ENCODE data around the gene SESN1.
"Not testable (repeated sequence)": the region's sequence is repeated elsewhere in the genome, so short reads cannot be mapped to it uniquely, and the experiment has no call there.

SESN1 gene

GRCh38 chr6:109112663-109113062 is 18.0 kb upstream of the SESN1 start:
- H3K9me3 ChIP-seq (ENCODE audit: control extremely low read depth in 1 of 5, control insufficient read depth in 4 of 5, insufficient read depth in 2 of 5, low read depth in 1 of 5, low read length in 4 of 5); H3K4me3 ChIP-seq (ENCODE audit: control insufficient read depth in 1 of 7, extremely low read depth in 1 of 7, insufficient read depth in 4 of 7, low read depth in 2 of 7, low read length in 6 of 7); H3K27ac ChIP-seq (ENCODE audit: insufficient read depth in 1 of 2, low read depth in 1 of 2, low read length in 2 of 2, poor library complexity in 1 of 2, severe bottlenecking in 2 of 2); H3K36me3 ChIP-seq (ENCODE audit: control insufficient read depth in 4 of 4, insufficient read depth in 4 of 4, low read length in 3 of 4); H3K27me3 ChIP-seq (replicated peaks in 2 of 5; ENCODE audit: control insufficient read depth in 4 of 5, insufficient read depth in 5 of 5, low read length in 4 of 5); POLR2A ChIA-PET; H3K4me1 ChIP-seq (ENCODE audit: control extremely low read depth in 1 of 4, control insufficient read depth in 4 of 4, insufficient read depth in 4 of 4, low read length in 3 of 4); DNase-seq; CTCF ChIA-PET: not testable (repeated sequence)
- 100% methylated on average over 1 of the region's 3 CpGs for WGBS (ENCODE audit: insufficient coverage)

GRCh38 chr6:109109663-109110062 is 15.0 kb upstream of the SESN1 start:
- H3K27me3 ChIP-seq (replicated peaks in 2 of 5; ENCODE audit: control insufficient read depth in 4 of 5, insufficient read depth in 5 of 5, low read length in 4 of 5); H3K4me1 ChIP-seq (ENCODE audit: control extremely low read depth in 1 of 4, control insufficient read depth in 4 of 4, insufficient read depth in 4 of 4, low read length in 3 of 4); H3K36me3 ChIP-seq (ENCODE audit: control insufficient read depth in 4 of 4, insufficient read depth in 4 of 4, low read length in 3 of 4); H3K27ac ChIP-seq (ENCODE audit: insufficient read depth in 1 of 2, low read depth in 1 of 2, low read length in 2 of 2, poor library complexity in 1 of 2, severe bottlenecking in 2 of 2); H3K9me3 ChIP-seq (ENCODE audit: control extremely low read depth in 1 of 5, control insufficient read depth in 4 of 5, insufficient read depth in 2 of 5, low read depth in 1 of 5, low read length in 4 of 5); POLR2A ChIA-PET; CTCF ChIA-PET; H3K4me3 ChIP-seq (ENCODE audit: control insufficient read depth in 1 of 7, extremely low read depth in 1 of 7, insufficient read depth in 4 of 7, low read depth in 2 of 7, low read length in 6 of 7); DNase-seq: not testable (repeated sequence)
- WGBS (ENCODE audit: insufficient coverage) = 80% methylated on average over 1 of the region's 8 CpGs

DNA sequence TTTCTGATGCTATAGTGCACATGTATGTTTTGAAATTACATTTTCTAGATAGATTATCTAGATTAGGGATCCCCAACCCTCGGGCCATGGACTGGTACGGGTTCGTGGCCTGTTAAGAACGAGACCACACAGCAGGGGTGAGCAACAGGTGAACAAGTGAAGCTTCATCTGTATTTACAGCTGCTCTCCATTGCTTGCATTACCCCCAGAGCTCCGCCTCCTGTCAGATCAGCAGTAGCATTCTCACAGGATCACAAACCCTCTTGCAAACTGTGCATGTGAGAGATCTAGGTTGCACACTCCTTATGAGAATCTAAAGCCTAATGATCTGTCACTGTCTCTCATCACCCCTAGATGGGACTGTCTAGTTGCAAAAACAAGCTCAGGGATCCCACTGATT is 11.0 kb upstream of the SESN1 start:
- no peak overlapping the region for H3K4me3 ChIP-seq (ENCODE audit: control insufficient read depth in 1 of 7, extremely low read depth in 1 of 7, insufficient read depth in 4 of 7, low read depth in 2 of 7, low read length in 6 of 7)
- no peaks in the 10 kb centered on the region for H3K27me3 ChIP-seq (replicated peaks in 2 of 5; ENCODE audit: control insufficient read depth in 4 of 5, insufficient read depth in 5 of 5, low read length in 4 of 5)
- no peaks in the 10 kb centered on the region for H3K4me1 ChIP-seq (ENCODE audit: control extremely low read depth in 1 of 4, control insufficient read depth in 4 of 4, insufficient read depth in 4 of 4, low read length in 3 of 4)
- peak in 1 of 3 donors; percentile 31 for DNase-seq
- H3K36me3 ChIP-seq (ENCODE audit: control insufficient read depth in 4 of 4, insufficient read depth in 4 of 4, low read length in 3 of 4) = peaks cover 0 to 8% (median 5%) of the 10 kb centered on the region in 4 experiments
- ChIA-PET CTCF (no interaction called here), POLR2A (no interaction called here)
- no peak overlapping the region for H3K27ac ChIP-seq (ENCODE audit: insufficient read depth in 1 of 2, low read depth in 1 of 2, low read length in 2 of 2, poor library complexity in 1 of 2, severe bottlenecking in 2 of 2)
- WGBS (ENCODE audit: insufficient coverage) = 96% methylated on average over 3 of the region's 5 CpGs
- H3K9me3 ChIP-seq (ENCODE audit: control extremely low read depth in 1 of 5, control insufficient read depth in 4 of 5, insufficient read depth in 2 of 5, low read depth in 1 of 5, low read length in 4 of 5) = no peaks in the 10 kb centered on the region

DNA sequence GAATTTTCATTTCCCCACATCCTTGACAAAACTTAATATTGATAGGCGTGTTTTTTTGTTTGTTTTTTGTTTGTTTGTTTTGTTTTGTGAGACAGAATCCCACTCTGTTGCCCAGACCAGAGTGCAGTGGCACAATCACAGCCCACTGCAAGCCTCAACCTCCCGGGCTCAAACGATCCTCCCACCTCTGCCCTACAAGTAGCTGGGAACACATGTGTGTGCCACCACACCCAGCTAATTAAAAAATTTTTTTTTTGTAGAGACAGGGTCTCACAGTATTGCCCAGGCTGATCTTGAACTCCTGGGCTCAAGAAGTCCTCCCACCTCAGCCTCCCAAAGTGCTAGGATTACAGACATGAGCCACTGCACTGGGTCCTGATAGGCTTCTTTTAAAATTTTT is 9.9 kb upstream of the SESN1 start:
- POLR2A ChIA-PET = no interaction called here
- Histone ChIP-seq H3K36me3 (ENCODE audit: control insufficient read depth in 4 of 4, insufficient read depth in 4 of 4, low read length in 3 of 4) (peaks cover 0 to 10% (median 6%) of the 10 kb centered on the region in 4 experiments), H3K27ac (ENCODE audit: insufficient read depth in 1 of 2, low read depth in 1 of 2, low read length in 2 of 2, poor library complexity in 1 of 2, severe bottlenecking in 2 of 2) (no peak overlapping the region), H3K4me3 (ENCODE audit: control insufficient read depth in 1 of 7, extremely low read depth in 1 of 7, insufficient read depth in 4 of 7, low read depth in 2 of 7, low read length in 6 of 7) (no peak overlapping the region), H3K4me1 (ENCODE audit: control extremely low read depth in 1 of 4, control insufficient read depth in 4 of 4, insufficient read depth in 4 of 4, low read length in 3 of 4) (no peaks in the 10 kb centered on the region), H3K9me3 (ENCODE audit: control extremely low read depth in 1 of 5, control insufficient read depth in 4 of 5, insufficient read depth in 2 of 5, low read depth in 1 of 5, low read length in 4 of 5) (no peaks in the 10 kb centered on the region), H3K27me3 (replicated peaks in 2 of 5; ENCODE audit: control insufficient read depth in 4 of 5, insufficient read depth in 5 of 5, low read length in 4 of 5) (no peaks in the 10 kb centered on the region)
- DNase-seq = no peak
- no CpG with 5 or more reads among the region's 3 CpGs for WGBS (ENCODE audit: insufficient coverage)
- CTCF ChIA-PET = interaction anchor here (1.0 to 1.5 kb wide), 3 partner anchors 8 to 31 kb away, joined by 3 to 5 read pairs (median 3); partner anchors contain the start of gene SESN1

GRCh38 chr6:109103942-109104341 is 9.3 kb upstream of the SESN1 start:
- POLR2A ChIA-PET = no interaction called here
- CTCF ChIA-PET = interaction anchor here (1.0 to 1.5 kb wide), 2 partner anchors 10 to 31 kb away, joined by 3 to 5 read pairs; partner anchors contain the start of gene SESN1

GRCh38 chr6:109102762-109103161 is 8.1 kb upstream of the SESN1 start:
- Histone ChIP-seq H3K27ac (ENCODE audit: insufficient read depth in 1 of 2, low read depth in 1 of 2, low read length in 2 of 2, poor library complexity in 1 of 2, severe bottlenecking in 2 of 2) (peak overlapping the region in 1 of 2 experiments; percentile 18), H3K36me3 (ENCODE audit: control insufficient read depth in 4 of 4, insufficient read depth in 4 of 4, low read length in 3 of 4) (peaks cover 0 to 10% (median 6%) of the 10 kb centered on the region in 4 experiments), H3K4me3 (ENCODE audit: control insufficient read depth in 1 of 7, extremely low read depth in 1 of 7, insufficient read depth in 4 of 7, low read depth in 2 of 7, low read length in 6 of 7) (no peak overlapping the region), H3K27me3 (replicated peaks in 2 of 5; ENCODE audit: control insufficient read depth in 4 of 5, insufficient read depth in 5 of 5, low read length in 4 of 5) (no peaks in the 10 kb centered on the region), H3K4me1 (ENCODE audit: control extremely low read depth in 1 of 4, control insufficient read depth in 4 of 4, insufficient read depth in 4 of 4, low read length in 3 of 4) (no peaks in the 10 kb centered on the region), H3K9me3 (ENCODE audit: control extremely low read depth in 1 of 5, control insufficient read depth in 4 of 5, insufficient read depth in 2 of 5, low read depth in 1 of 5, low read length in 4 of 5) (no peaks in the 10 kb centered on the region)
- no CpG with 5 or more reads among the region's 1 CpG for WGBS (ENCODE audit: insufficient coverage)
- ChIA-PET POLR2A (no interaction called here), CTCF (no interaction called here)
- DNase-seq = no peak

More at GRCh38 chr6:109103942-109104341, 9.3 kb upstream of the SESN1 start:
- Histone ChIP-seq H3K27me3 (replicated peaks in 2 of 5; ENCODE audit: control insufficient read depth in 4 of 5, insufficient read depth in 5 of 5, low read length in 4 of 5) (no peaks in the 10 kb centered on the region), H3K9me3 (ENCODE audit: control extremely low read depth in 1 of 5, control insufficient read depth in 4 of 5, insufficient read depth in 2 of 5, low read depth in 1 of 5, low read length in 4 of 5) (no peaks in the 10 kb centered on the region), H3K4me3 (ENCODE audit: control insufficient read depth in 1 of 7, extremely low read depth in 1 of 7, insufficient read depth in 4 of 7, low read depth in 2 of 7, low read length in 6 of 7) (no peak overlapping the region), H3K36me3 (ENCODE audit: control insufficient read depth in 4 of 4, insufficient read depth in 4 of 4, low read length in 3 of 4) (peaks cover 0 to 10% (median 6%) of the 10 kb centered on the region in 4 experiments), H3K27ac (ENCODE audit: insufficient read depth in 1 of 2, low read depth in 1 of 2, low read length in 2 of 2, poor library complexity in 1 of 2, severe bottlenecking in 2 of 2) (no peak overlapping the region), H3K4me1 (ENCODE audit: control extremely low read depth in 1 of 4, control insufficient read depth in 4 of 4, insufficient read depth in 4 of 4, low read length in 3 of 4) (no peaks in the 10 kb centered on the region)
- no peak for DNase-seq

DNA sequence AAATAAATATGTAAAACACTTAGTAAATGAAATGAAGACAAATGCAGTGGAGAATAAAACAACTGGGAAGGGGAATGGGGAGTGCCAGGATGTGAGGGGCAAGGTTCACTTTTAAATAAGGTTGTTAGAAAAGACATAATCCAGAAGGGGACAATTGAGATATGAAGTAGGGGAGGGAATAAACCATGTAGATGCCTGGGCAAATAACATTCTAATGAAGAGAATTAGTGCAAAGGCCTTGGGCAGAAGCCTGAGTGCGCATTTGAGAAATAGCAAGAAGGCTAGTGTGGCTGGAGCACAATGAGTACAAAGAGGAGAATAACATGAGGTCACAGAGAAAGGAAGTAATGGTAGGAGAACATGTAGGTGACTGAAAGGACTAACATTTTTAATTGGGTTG is 3.0 kb upstream of the SESN1 start:
- CTCF ChIA-PET = no interaction called here
- peaks cover 0 to 9% (median 3%) of the 10 kb centered on the region in 4 experiments for H3K36me3 ChIP-seq (ENCODE audit: control insufficient read depth in 4 of 4, insufficient read depth in 4 of 4, low read length in 3 of 4)
- H3K27me3 ChIP-seq (replicated peaks in 2 of 5; ENCODE audit: control insufficient read depth in 4 of 5, insufficient read depth in 5 of 5, low read length in 4 of 5) = no peaks in the 10 kb centered on the region
- peaks cover 3 to 18% (median 10%) of the 10 kb centered on the region in 4 experiments for H3K4me1 ChIP-seq (ENCODE audit: control extremely low read depth in 1 of 4, control insufficient read depth in 4 of 4, insufficient read depth in 4 of 4, low read length in 3 of 4)
- POLR2A ChIA-PET = no interaction called here
- no peak overlapping the region for H3K4me3 ChIP-seq (ENCODE audit: control insufficient read depth in 1 of 7, extremely low read depth in 1 of 7, insufficient read depth in 4 of 7, low read depth in 2 of 7, low read length in 6 of 7)
- 100% methylated on average over 1 of the region's 1 CpG for WGBS (ENCODE audit: insufficient coverage)
- no peak for DNase-seq
- no peak overlapping the region for H3K27ac ChIP-seq (ENCODE audit: insufficient read depth in 1 of 2, low read depth in 1 of 2, low read length in 2 of 2, poor library complexity in 1 of 2, severe bottlenecking in 2 of 2)
- H3K9me3 ChIP-seq (ENCODE audit: control extremely low read depth in 1 of 5, control insufficient read depth in 4 of 5, insufficient read depth in 2 of 5, low read depth in 1 of 5, low read length in 4 of 5) = no peaks in the 10 kb centered on the region
